Heart left ventricle (tissue), 16 donors: ENCODE measurements around the gene SLC5A8. TPM values are rescaled to one million over a fixed set of nuclear protein-coding genes. Genes with fewer than 3 reads are reported as not detected.

ENCODE experiments used
- ATAC-seq, 4 donors: fragments of 200-7000 bp; cut with Tn5 transposase; one replicate each; pipeline ENCODE4 v1.9.1; 2020 to 2022; ENCODE audit warnings: moderate library complexity in 4 of 4, mild to moderate bottlenecking in 3 of 4, moderate number of reproducible peaks in 1 of 4
- DNase-seq, 5 donors: peaks; one replicate each; pipeline ENCODE4 v3.0.0-alpha.2; 2020
- H3K27ac ChIP-seq, 12 donors: fragments of 200-600 bp; sonication (generic) in 4 of 12; one replicate each; pipeline versions ENCODE4 v1.5.0 to v1.8.0; 2016 to 2022; ENCODE audit warnings: mild to moderate bottlenecking in 2 of 12
- H3K27me3 ChIP-seq, 9 donors: fragments of 200-600 bp; sonication (generic) in 2 of 9; one replicate each; pipeline versions ENCODE4 v1.5.1 to v1.8.0; 2016 to 2022; ENCODE audit warnings: mild to moderate bottlenecking in 3 of 9
- H3K36me3 ChIP-seq, 9 donors: fragments of 200-600 bp; sonication (generic) in 2 of 9; one replicate each; pipeline versions ENCODE4 v1.5.0 to v1.8.0; 2018 to 2022; ENCODE audit warnings: mild to moderate bottlenecking in 2 of 9
- H3K4me1 ChIP-seq, 12 donors: fragments of 200-600 bp; sonication (generic) in 4 of 12; one replicate each; pipeline versions ENCODE4 v1.5.0 to v1.8.0; 2016 to 2022; ENCODE audit warnings: mild to moderate bottlenecking in 3 of 12
- H3K4me3 ChIP-seq, 12 donors: fragments of 200-600 bp; sonication (generic) in 4 of 12; one replicate each; pipeline versions ENCODE4 v1.5.0 to v1.8.0; 2017 to 2022; ENCODE audit warnings: mild to moderate bottlenecking in 9 of 12, moderate library complexity in 4 of 12
- H3K9me3 ChIP-seq, 12 donors: fragments of 200-600 bp; sonication (generic) in 4 of 12; one replicate each; pipeline versions ENCODE4 v1.5.0 to v1.8.0; 2016 to 2022; ENCODE audit warnings: mild to moderate bottlenecking in 1 of 12
- POLR2A ChIP-seq, 2 donors: fragments of 450-650 bp; IDR thresholded peaks; one replicate each; pipeline ENCODE4 v1.6.1; 2017; ENCODE audit warnings: antibody characterized with exemption in 2 of 2, mild to moderate bottlenecking in 2 of 2, moderate library complexity in 2 of 2
- WGBS, 4 donors: extraction: QIAGEN DNeasy Blood & Tissue Kit in 2 of 4; methylation state at CpG; one replicate each; pipeline versions ENCODE4 v1.1.5 to v1.1.7; 2013 to 2018; 5-methylcytosine and 5-hydroxymethylcytosine counted together
- intact Hi-C, 10 donors: fragments of 100-400 bp; cut with DNase I; formaldehyde crosslinking; loops; one replicate each; pipeline versions ENCODE4 v1.11.1 to v1.14.2; 2022
- polyA plus RNA-seq, 2 donors: library from polyadenylated mRNA; stranded (reverse); fragments of 200-250 nt; gene quantifications; one replicate each; pipeline ENCODE4 v1.2.3, GENCODE V29; 2013
- total RNA-seq, 9 donors: library from RNA; depleted of rRNA in 2 of 9; stranded (reverse); fragments of >200 nt in 2 of 9; fragmentation: NEBNext Ultra II Directional in 3 of 9; extraction: Animal tissue kit (Norgen Biotek cat#: 25700) in 3 of 9; gene quantifications; one replicate each; pipeline versions ENCODE4 v1.1.0 to v1.2.4, GENCODE V29; 2016 to 2023
- TF ChIP-seq, protein P1 (sequence below), 12 donors: fragments of 200-600 bp; sonication (generic) in 4 of 12; IDR thresholded peaks; one replicate each; pipeline versions ENCODE4 v1.5.0 to v1.8.0; 2018 to 2022; ENCODE audit warnings: antibody characterized with exemption in 12 of 12, mild to moderate bottlenecking in 5 of 12
- donor health status: ischemic (EF 13 %, LVEDD 7.1; RV severe dilation, severe dysfunction).
- donor health status: healthy with polysubstance abuse.
- donor health status: DM: no; HTN: yes; CAD: no.
- donor health status: DM: no; HTN: no; CAD: no.
- donor health status: ischemic (EF 25% LVEDD 6.9; RV normal size, moderate dysfunction).
- donor health status: ischemic (EF 25% LVEDD 5.7; RV mildly dilated, moderate dysfunction).
- donor health status: healthy.
- donor health status: DM: yes; HTN: yes; CAD: no.
- donor health status: ischemic (EF 35%, LVEDD 5.7; RV mildly dilated, moderate dysfunction).
- donor health status: nonischemic (EF 11% LVEDD 7.7; RV severe dilation, severe dysfunction).
- donor health status: DM: yes; HTN: yes; CAD: no.
- donor health status: PGD.
- donor health status: ischemic (EF 29% LVEDD 5.4; RV normal size, mild dysfunction).
- donor health status: nonischemic (EF 23%, LVEDD 6.1; RV moderate dilation, normal function).

The SLC5A8 gene
- total and polyA plus RNA-seq, 11 donors = not detected

DNA sequence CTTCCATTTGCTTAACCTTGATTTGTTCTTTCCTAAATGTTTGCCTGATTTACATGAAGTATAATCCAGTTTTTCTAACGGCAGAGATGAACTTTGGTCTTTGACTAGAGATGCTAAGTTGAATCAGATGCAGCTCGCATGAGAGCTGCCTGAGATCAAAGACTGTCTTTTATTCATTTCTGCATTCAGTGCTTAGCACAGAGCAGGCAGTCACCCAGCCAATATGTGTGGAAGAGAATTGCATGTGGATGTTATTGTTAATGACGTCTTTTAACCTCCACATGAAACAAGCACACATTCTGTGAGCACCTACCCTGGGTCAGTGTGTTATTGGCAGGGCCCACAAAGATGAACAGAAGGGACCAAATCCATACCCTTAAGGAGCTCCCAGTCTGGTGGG is 99.2 kb downstream of the SLC5A8 start:
- Histone ChIP-seq H3K27ac (no peak overlapping the region), H3K4me1 (no peaks in the 10 kb centered on the region), H3K27me3 (no peaks in the 10 kb centered on the region), H3K36me3 (no peaks in the 10 kb centered on the region), H3K4me3 (no peak overlapping the region), H3K9me3 (peaks cover 0 to 13% (median 0%) of the 10 kb centered on the region in 12 donors)
- no peak for DNase-seq
- ATAC-seq = no peak
- TF ChIP-seq POLR2A (IDR thresholded peaks at IDR 0.05) = no peak
- TF ChIP-seq, protein P1, sequence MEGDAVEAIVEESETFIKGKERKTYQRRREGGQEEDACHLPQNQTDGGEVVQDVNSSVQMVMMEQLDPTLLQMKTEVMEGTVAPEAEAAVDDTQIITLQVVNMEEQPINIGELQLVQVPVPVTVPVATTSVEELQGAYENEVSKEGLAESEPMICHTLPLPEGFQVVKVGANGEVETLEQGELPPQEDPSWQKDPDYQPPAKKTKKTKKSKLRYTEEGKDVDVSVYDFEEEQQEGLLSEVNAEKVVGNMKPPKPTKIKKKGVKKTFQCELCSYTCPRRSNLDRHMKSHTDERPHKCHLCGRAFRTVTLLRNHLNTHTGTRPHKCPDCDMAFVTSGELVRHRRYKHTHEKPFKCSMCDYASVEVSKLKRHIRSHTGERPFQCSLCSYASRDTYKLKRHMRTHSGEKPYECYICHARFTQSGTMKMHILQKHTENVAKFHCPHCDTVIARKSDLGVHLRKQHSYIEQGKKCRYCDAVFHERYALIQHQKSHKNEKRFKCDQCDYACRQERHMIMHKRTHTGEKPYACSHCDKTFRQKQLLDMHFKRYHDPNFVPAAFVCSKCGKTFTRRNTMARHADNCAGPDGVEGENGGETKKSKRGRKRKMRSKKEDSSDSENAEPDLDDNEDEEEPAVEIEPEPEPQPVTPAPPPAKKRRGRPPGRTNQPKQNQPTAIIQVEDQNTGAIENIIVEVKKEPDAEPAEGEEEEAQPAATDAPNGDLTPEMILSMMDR (IDR thresholded peaks at IDR 0.05) = no peak
- 64 to 82% (median 74%) methylated on average over 3 of the region's 3 CpGs for WGBS, 4 donors
- intact Hi-C loops = no loop called here

DNA sequence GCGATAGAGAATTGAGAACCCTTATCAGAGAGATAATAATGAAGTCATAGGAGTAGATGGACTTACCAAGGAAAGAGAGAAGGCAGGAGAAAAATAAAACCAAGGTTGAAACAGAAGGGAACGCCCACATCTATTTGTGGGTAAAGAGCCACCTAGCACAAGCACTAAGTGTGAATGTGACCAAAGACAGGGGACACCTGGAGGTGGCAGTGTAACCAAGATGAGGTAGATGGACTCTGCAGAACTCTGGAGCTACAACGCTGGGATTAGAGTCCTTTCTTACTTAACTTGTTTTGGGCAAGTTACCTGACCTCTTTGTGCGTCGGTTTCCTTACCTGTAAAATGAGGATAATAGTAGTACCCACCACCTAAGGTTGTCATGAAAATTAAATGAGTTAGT is 101.9 kb downstream of the SLC5A8 start:
- intact Hi-C loops = no loop called here

DNA sequence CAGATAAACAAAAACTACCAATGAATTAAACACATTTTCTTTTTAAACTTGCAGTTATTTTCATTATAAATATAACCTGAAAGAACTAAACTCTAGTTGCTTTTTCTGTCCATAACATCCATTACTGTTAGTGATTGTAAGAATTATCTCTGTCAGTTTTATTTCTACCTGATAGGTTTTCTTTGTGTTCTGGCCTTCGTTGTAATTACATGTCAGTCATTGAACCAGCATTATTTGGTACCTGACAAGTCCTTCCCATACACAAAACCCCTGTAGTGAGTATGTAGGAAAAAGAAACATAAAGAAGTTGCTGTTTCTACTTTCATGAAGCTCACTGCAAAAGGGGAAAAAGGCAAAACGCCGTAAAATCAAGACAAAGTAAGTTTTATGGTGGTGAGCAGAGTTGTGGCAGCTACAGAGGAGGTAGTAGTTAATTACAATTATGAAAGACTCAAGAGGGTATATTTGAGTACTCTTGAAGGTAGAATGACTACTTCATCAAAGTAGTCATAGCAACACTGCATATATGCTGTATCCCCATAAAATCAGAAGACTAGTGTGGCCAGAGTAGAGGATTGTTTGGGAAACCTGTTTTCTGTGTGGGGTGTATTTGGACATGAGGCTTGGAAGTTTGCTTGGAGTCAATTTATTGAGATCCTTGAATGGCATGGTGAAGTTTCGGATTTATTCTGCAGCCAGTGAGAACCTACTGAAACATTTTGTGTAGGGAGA is 102.8 kb downstream of the SLC5A8 start:
- DNase-seq = no peak
- no peak for ATAC-seq
- H3K4me3 ChIP-seq = no peak overlapping the region
- TF ChIP-seq POLR2A (IDR thresholded peaks at IDR 0.05) = no peak
- TF ChIP-seq, protein P1 (IDR thresholded peaks at IDR 0.05) = no peak
- intact Hi-C loops = no loop called here
- H3K4me1 ChIP-seq = no peaks in the 10 kb centered on the region
- peaks cover 0 to 27% (median 0%) of the 10 kb centered on the region in 12 donors for H3K9me3 ChIP-seq
- no peaks in the 10 kb centered on the region for H3K27me3 ChIP-seq
- WGBS, 4 donors = 80 to 87% (median 84%) methylated on average over 4 of the region's 4 CpGs
- no peak overlapping the region for H3K27ac ChIP-seq
- no peaks in the 10 kb centered on the region for H3K36me3 ChIP-seq

More for the DNA sequence above, 101.9 kb downstream of the SLC5A8 start:
- ATAC-seq = no peak
- peaks cover 0 to 19% (median 0%) of the 10 kb centered on the region in 12 donors for H3K9me3 ChIP-seq
- H3K4me3 ChIP-seq = no peak overlapping the region
- no peak for DNase-seq
- no peaks in the 10 kb centered on the region for H3K27me3 ChIP-seq
- WGBS, 4 donors = 84 to 89% (median 86%) methylated on average over 5 of the region's 5 CpGs
- TF ChIP-seq, protein P1 (IDR thresholded peaks at IDR 0.05) = no peak
- TF ChIP-seq POLR2A (IDR thresholded peaks at IDR 0.05) = no peak
- H3K36me3 ChIP-seq = no peaks in the 10 kb centered on the region
- no peaks in the 10 kb centered on the region for H3K4me1 ChIP-seq
- H3K27ac ChIP-seq = no peak overlapping the region

Other genes with a start within 250 kb of the SLC5A8 start
- gene UTP20, start 69.9 kb upstream of the SLC5A8 start, total RNA-seq = 1 to 10 TPM; 5.3 to 8.3 (median 7.8) TPM
- 1 to 10 TPM; 1.5 to 4.8 TPM for gene UTP20, start 69.9 kb upstream of the SLC5A8 start, polyA plus RNA-seq
- gene ARL1, start 197.5 kb upstream of the SLC5A8 start, total RNA-seq = 100 to 1,000 TPM in 2 of 9 donors, 10 to 100 TPM in 7; 69.1 to 115 (median 93.7) TPM
- 10 to 100 TPM; 24.4 to 68.9 TPM for gene ARL1, start 197.5 kb upstream of the SLC5A8 start, polyA plus RNA-seq